Progenitor cell of endocrine pancreas (in vitro differentiated cells): ENCODE data around the gene SEC31A. TPM values are rescaled to one million over a fixed set of nuclear protein-coding genes. Genes with fewer than 3 reads are reported as not detected.

Experiments
- DNase-seq: peaks from one replicate; pipeline ENCODE4 v3.0.0; 2021; ENCODE audit warnings: low spot score; ENCODE audit not compliant: unreplicated experiment
- H3K27ac Mint-ChIP-seq: 2 replicates; pipeline ENCODE4 v1.8.0; 2021; ENCODE audit warnings: mild to moderate bottlenecking, moderate library complexity, mixed read lengths
- H3K27me3 Mint-ChIP-seq: 2 replicates; pipeline ENCODE4 v1.8.0; 2021; ENCODE audit warnings: mixed read lengths
- H3K36me3 Mint-ChIP-seq: 2 replicates; pipeline ENCODE4 v1.8.0; 2022; ENCODE audit warnings: mixed read lengths; ENCODE audit not compliant: insufficient read depth
- H3K4me1 Mint-ChIP-seq: 2 replicates; pipeline ENCODE4 v1.8.0; 2021; ENCODE audit warnings: low read depth, mixed read lengths
- H3K4me3 Mint-ChIP-seq: 2 replicates; pipeline ENCODE4 v1.8.0; 2021; ENCODE audit warnings: low read depth, mild to moderate bottlenecking, moderate library complexity, mixed read lengths
- H3K9me3 Mint-ChIP-seq: 2 replicates; pipeline ENCODE4 v1.8.0; 2021; ENCODE audit warnings: low read depth, mixed read lengths
- total RNA-seq: library from RNA; stranded (reverse); gene quantifications from 2 replicates; pipeline ENCODE4 v1.2.1, GENCODE V29; 2021
- TF ChIP-seq, protein P1 (sequence below): fragments of 200-600 bp; sonication (generic); IDR thresholded peaks from one replicate; pipeline ENCODE4 v1.5.0; 2021; ENCODE audit warnings: antibody characterized with exemption, mild to moderate bottlenecking; ENCODE audit not compliant: unreplicated experiment

The SEC31A gene
- total RNA-seq, 1 donor from 2014 or later = 250 TPM

DNA sequence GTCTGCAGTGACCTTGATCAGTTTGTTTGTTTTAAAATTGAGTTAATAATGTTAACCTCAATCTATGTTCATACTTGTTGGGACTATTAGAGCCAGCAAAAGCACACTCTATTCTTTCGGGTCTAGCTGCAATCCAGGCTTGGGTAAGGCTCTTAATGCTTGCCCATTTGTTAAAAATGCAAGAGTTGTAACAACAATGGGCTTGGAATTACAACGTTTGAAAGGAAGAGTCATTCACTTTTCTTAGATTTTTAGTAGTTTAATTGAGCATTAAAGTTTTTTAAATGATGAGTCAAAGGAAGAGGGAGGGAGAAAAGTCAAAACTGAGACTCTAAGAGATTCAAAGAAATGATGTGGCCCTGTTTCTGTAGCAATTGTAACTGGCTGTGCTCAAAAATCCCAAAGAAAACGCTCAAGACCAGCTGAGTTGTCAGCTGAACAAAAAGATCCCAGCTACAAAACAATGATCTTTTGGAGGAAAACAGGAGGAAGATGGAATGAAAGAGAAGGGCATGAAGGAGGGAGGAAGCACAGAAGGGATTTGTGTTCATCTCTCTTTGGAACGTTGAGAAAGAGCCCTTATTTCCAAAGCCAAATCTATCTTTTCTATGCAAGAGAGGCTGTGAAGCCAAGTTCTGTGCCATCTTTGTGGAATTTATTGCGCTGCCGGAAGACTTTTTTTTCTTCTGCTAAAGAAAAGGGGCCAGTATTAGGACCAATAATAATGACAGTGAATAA is 97.9 kb downstream of the SEC31A start:
- TF ChIP-seq, protein P1, sequence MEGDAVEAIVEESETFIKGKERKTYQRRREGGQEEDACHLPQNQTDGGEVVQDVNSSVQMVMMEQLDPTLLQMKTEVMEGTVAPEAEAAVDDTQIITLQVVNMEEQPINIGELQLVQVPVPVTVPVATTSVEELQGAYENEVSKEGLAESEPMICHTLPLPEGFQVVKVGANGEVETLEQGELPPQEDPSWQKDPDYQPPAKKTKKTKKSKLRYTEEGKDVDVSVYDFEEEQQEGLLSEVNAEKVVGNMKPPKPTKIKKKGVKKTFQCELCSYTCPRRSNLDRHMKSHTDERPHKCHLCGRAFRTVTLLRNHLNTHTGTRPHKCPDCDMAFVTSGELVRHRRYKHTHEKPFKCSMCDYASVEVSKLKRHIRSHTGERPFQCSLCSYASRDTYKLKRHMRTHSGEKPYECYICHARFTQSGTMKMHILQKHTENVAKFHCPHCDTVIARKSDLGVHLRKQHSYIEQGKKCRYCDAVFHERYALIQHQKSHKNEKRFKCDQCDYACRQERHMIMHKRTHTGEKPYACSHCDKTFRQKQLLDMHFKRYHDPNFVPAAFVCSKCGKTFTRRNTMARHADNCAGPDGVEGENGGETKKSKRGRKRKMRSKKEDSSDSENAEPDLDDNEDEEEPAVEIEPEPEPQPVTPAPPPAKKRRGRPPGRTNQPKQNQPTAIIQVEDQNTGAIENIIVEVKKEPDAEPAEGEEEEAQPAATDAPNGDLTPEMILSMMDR = no peak
- DNase-seq = no peak
- H3K4me3 Mint-ChIP-seq = no peak overlapping the region
- H3K9me3 Mint-ChIP-seq = no peaks in the 10 kb centered on the region
- peaks cover 5% of the 10 kb centered on the region for H3K36me3 Mint-ChIP-seq
- peaks cover 56% of the 10 kb centered on the region for H3K27me3 Mint-ChIP-seq
- H3K4me1 Mint-ChIP-seq = peaks cover 9% of the 10 kb centered on the region
- no peak overlapping the region for H3K27ac Mint-ChIP-seq

DNA sequence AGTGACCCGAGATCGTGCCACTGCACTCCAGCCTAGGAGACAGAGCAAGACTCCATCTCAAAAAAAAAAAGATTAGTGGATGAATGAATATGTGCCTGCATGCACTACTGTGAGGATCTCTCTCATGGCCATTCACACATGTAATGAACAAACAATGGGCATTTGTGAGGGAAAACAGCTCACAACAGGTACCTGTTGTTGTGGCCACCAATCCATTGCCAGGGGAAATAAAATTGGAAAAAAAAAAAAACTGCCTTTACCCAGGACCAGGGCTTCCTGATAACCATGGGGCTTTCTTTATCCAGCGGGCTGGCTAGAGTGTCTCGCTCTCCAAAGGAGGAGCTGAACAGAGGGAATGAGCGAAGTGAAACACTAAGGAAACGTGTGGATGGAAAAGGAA is 99.8 kb downstream of the SEC31A start:
- DNase-seq = no peak
- H3K36me3 Mint-ChIP-seq = peaks cover 5% of the 10 kb centered on the region
- H3K4me3 Mint-ChIP-seq = no peak overlapping the region
- peaks cover 39% of the 10 kb centered on the region for H3K27me3 Mint-ChIP-seq
- H3K4me1 Mint-ChIP-seq = peaks cover 5% of the 10 kb centered on the region
- H3K27ac Mint-ChIP-seq = no peak overlapping the region
- H3K9me3 Mint-ChIP-seq = no peaks in the 10 kb centered on the region
- TF ChIP-seq, protein P1 = no peak

DNA sequence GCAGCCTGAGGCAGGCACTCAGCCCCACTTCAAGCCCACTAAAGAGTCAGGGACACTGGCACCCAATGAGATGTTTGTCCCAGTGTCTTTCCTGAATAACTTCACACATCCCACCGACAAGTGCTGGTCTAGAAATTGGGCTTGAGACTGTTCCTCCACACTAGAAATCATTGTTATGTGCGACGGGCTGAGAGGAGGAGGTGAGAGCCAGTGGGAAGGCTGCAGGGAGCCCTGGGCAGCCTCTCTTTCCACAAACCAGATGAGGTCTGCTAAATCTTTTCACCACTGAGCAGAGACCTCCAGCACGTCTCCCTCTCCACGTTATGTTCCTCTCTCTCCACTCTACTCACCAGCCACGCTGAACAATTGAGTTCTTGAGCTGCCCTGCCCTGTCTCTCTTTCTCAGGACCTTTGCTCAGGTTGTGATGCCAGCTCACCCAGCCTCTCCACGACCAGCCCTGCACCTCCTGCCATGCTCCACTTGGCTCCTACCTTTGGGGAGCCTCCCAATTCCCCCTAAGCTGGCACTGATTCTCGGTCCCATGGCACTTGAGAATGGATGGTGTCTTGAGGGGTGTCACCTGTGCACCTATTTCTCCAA is 100.8 kb downstream of the SEC31A start:
- H3K27ac Mint-ChIP-seq = no peak overlapping the region
- H3K4me3 Mint-ChIP-seq = no peak overlapping the region
- TF ChIP-seq, protein P1 = no peak
- no peaks in the 10 kb centered on the region for H3K9me3 Mint-ChIP-seq
- peaks cover 5% of the 10 kb centered on the region for H3K36me3 Mint-ChIP-seq
- peaks cover 34% of the 10 kb centered on the region for H3K27me3 Mint-ChIP-seq
- H3K4me1 Mint-ChIP-seq = peaks cover 15% of the 10 kb centered on the region
- no peak for DNase-seq

DNA sequence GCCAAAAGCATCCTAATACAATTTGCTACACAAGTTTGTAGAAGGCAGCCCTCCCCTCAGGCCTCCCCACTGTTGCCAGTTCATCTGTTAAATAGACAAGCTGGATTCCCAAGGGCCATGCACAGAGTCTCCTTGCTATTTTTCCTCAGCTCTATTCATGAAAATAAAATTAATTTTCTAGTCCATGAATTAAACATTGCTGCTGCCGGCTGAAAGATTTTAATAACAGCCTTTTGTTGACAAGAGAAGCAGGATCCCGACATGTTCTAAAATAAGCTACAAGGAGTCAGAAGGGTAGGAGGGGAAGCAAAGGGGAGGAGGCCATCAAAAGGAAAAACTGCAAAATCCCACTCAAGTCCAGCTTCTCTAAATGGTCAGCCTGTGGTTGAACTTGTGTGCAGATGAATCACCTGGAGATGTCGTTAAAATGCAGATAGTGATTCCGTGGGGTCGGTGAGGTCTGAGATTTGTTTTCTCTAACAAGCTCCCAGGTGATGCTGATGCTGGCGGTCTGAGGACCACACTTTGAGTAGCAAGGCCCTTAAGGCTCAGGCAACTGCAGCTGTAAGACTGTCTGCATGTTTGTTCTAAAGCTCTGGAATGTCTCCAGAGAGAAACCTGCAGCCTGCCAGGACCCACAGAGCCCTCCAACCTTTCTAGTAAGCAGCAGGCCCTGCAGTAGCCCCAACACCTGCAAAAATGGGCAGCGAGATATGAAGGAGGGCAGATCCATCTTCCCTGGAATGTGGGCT is 101.8 kb downstream of the SEC31A start:
- TF ChIP-seq, protein P1 = no peak
- peaks cover 2% of the 10 kb centered on the region for H3K36me3 Mint-ChIP-seq
- H3K9me3 Mint-ChIP-seq = no peaks in the 10 kb centered on the region
- DNase-seq = no peak
- no peak overlapping the region for H3K27ac Mint-ChIP-seq
- H3K4me1 Mint-ChIP-seq = peaks cover 21% of the 10 kb centered on the region
- no peak overlapping the region for H3K4me3 Mint-ChIP-seq
- H3K27me3 Mint-ChIP-seq = peaks cover 29% of the 10 kb centered on the region

DNA sequence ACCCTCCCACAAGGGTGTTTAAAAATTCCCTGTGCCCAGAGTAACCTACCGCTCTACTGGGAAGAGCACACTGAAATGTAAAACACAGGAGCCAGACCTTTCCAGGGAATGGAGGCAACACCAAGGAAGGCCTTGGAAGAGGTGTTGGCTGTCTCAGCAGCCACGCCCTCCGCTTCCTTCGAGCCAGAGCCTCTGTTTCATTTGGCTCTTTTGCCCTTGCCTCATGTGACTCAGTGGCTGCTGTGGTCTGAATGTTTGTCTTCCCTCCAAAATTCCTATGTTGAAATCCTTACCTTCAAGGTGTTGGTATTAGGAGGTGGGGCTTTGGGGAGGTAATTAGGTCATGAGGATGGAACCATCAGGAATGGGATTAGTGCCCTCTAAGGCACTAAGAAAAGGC is 103.6 kb downstream of the SEC31A start:
- Mint-ChIP-seq H3K27me3 (peaks cover 13% of the 10 kb centered on the region), H3K4me1 (peaks cover 21% of the 10 kb centered on the region), H3K9me3 (no peaks in the 10 kb centered on the region), H3K4me3 (no peak overlapping the region), H3K27ac (no peak overlapping the region), H3K36me3 (no peaks in the 10 kb centered on the region)
- TF ChIP-seq, protein P1 = no peak
- no peak for DNase-seq
